ENCODE data around the gene SMG9. TPM values are rescaled to one million over a fixed set of nuclear protein-coding genes. Genes with fewer than 3 reads are reported as not detected.

Gene SMG9
- total RNA-seq, 1 experiment from 2014 or later = 49.9 TPM

DNA sequence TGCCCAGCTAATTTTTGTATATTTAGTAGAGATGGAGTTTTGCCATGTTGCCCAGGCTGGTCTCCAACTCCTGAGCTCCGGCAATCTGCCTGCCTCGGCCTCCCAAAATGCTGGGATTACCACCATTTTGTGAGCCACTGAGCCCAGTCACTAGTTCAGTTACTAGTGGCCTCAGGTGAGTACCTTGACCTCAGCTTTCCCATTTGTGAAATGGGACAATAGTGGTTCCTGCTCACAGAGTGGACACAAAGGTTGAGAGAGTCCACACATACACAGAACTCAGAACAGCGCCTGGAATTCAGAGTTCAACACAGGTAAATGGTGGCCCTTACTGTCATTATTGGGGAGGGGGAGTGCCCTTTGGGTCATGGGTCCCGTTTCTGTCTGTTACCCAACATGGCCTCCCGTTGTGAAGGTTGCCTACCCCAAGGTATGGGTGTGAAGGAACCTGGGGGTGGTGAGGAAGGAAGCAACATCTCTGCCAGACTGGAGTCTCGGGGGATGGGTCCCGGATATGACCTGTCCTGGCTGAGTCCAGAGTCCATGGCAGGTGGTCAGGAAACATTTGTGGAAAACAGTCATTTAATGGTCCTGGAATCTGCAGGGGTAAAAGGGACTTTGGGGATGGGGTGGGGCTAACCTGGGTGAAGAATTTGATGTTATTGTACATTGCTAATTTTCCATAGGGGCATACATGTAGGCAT lies 50.6 kb downstream of the SMG9 start:
- ChIA-PET POLR2A (no interaction called here), CTCF (no interaction called here)
- no peak overlapping the region for H3K27ac ChIP-seq (ENCODE audit: low read length)
- no TSS peak for BruUV-seq (replicated peaks)
- H3K9me3 ChIP-seq (ENCODE audit: control insufficient read depth, insufficient read depth, low read depth, low read length) = no peaks in the 10 kb centered on the region
- H3K4me1 ChIP-seq (ENCODE audit: control insufficient read depth, insufficient read depth, low read length) = peaks cover 5% of the 10 kb centered on the region
- intact Hi-C loops (cut with micrococcal nuclease; ENCODE audit: unreplicated experiment) = no loop called here
- TF ChIP-seq, protein P1, sequence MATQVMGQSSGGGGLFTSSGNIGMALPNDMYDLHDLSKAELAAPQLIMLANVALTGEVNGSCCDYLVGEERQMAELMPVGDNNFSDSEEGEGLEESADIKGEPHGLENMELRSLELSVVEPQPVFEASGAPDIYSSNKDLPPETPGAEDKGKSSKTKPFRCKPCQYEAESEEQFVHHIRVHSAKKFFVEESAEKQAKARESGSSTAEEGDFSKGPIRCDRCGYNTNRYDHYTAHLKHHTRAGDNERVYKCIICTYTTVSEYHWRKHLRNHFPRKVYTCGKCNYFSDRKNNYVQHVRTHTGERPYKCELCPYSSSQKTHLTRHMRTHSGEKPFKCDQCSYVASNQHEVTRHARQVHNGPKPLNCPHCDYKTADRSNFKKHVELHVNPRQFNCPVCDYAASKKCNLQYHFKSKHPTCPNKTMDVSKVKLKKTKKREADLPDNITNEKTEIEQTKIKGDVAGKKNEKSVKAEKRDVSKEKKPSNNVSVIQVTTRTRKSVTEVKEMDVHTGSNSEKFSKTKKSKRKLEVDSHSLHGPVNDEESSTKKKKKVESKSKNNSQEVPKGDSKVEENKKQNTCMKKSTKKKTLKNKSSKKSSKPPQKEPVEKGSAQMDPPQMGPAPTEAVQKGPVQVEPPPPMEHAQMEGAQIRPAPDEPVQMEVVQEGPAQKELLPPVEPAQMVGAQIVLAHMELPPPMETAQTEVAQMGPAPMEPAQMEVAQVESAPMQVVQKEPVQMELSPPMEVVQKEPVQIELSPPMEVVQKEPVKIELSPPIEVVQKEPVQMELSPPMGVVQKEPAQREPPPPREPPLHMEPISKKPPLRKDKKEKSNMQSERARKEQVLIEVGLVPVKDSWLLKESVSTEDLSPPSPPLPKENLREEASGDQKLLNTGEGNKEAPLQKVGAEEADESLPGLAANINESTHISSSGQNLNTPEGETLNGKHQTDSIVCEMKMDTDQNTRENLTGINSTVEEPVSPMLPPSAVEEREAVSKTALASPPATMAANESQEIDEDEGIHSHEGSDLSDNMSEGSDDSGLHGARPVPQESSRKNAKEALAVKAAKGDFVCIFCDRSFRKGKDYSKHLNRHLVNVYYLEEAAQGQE (IDR thresholded peaks at IDR 0.05; ENCODE audit: insufficient read depth in 1 of 2, low read depth in 2 of 2, low read length in 1 of 2) = no peak
- no peak for TF ChIP-seq CTCF (IDR thresholded peaks at IDR 0.05)
- TF ChIP-seq POLR2AphosphoS5 (IDR thresholded peaks at IDR 0.05; ENCODE audit: low read depth, low read length) = no peak
- no peak for TF ChIP-seq TCF7L2 (IDR thresholded peaks at IDR 0.05; ENCODE audit: low read depth, low read length)
- no peak for TF ChIP-seq SIN3A (IDR thresholded peaks at IDR 0.05; ENCODE audit: borderline replicate concordance, insufficient read depth, low read depth, low read length)
- in situ Hi-C loops (cut with HindIII; ENCODE audit: low pct_unique_long_range_greater_than_20kb, low sequenced_read_pairs) = no loop called here
- DNase-seq (ENCODE audit: low read depth, low spot score) = no peak
- no peak for ATAC-seq
- no peaks in the 10 kb centered on the region for H3K36me3 ChIP-seq (ENCODE audit: control insufficient read depth, insufficient read depth, low read length)
- no peak overlapping the region for H3K4me3 ChIP-seq (ENCODE audit: low read depth in 2 of 2, low read length in 2 of 2)
- no peaks in the 10 kb centered on the region for H3K27me3 ChIP-seq (ENCODE audit: control insufficient read depth, insufficient read depth, low read length)

- intact Hi-C loops (cut with micrococcal nuclease; ENCODE audit: unreplicated experiment) = no loop called here
- ATAC-seq = peak; percentile 64
Observed at GRCh38 chr19:43700395-43701000, 54.3 kb downstream of the SMG9 start.

More at GRCh38 chr19:43700395-43701000, 54.3 kb downstream of the SMG9 start:
- TF ChIP-seq CTCF (IDR thresholded peaks at IDR 0.05) (no peak), TCF7L2 (IDR thresholded peaks at IDR 0.05; ENCODE audit: low read depth, low read length) (no peak), SIN3A (IDR thresholded peaks at IDR 0.05; ENCODE audit: borderline replicate concordance, insufficient read depth, low read depth, low read length) (no peak), POLR2AphosphoS5 (IDR thresholded peaks at IDR 0.05; ENCODE audit: low read depth, low read length) (no peak)
- TF ChIP-seq, protein P1 (IDR thresholded peaks at IDR 0.05; ENCODE audit: insufficient read depth in 1 of 2, low read depth in 2 of 2, low read length in 1 of 2) = no peak
- Histone ChIP-seq H3K4me1 (ENCODE audit: control insufficient read depth, insufficient read depth, low read length) (peaks cover 5% of the 10 kb centered on the region), H3K27me3 (ENCODE audit: control insufficient read depth, insufficient read depth, low read length) (no peaks in the 10 kb centered on the region), H3K9me3 (ENCODE audit: control insufficient read depth, insufficient read depth, low read depth, low read length) (no peaks in the 10 kb centered on the region), H3K27ac (ENCODE audit: low read length) (peak overlapping the region; percentile 63), H3K36me3 (ENCODE audit: control insufficient read depth, insufficient read depth, low read length) (no peaks in the 10 kb centered on the region), H3K4me3 (ENCODE audit: low read depth in 2 of 2, low read length in 2 of 2) (peak overlapping the region in 1 of 2 experiments; percentile 41; a peak in 3 of 4 replicates)
- DNase-seq (ENCODE audit: low read depth, low spot score) = no peak
- in situ Hi-C loops (cut with HindIII; ENCODE audit: low pct_unique_long_range_greater_than_20kb, low sequenced_read_pairs) = no loop called here
- ChIA-PET POLR2A (no interaction called here), CTCF (no interaction called here)
- no TSS peak for BruUV-seq (replicated peaks)
